ENCODE data around the gene FBXL17.

Gene FBXL17

GRCh38 chr5:108078882-108079281, 303.0 kb downstream of the FBXL17 start:
- DNase-seq, result no peak

GRCh38 chr5:108078345-108078744, 303.6 kb downstream of the FBXL17 start:
- DNase-seq, result no peak

GRCh38 chr5:108074626-108075025, 307.3 kb downstream of the FBXL17 start:
- no peak for DNase-seq

GRCh38 chr5:108064302-108064701, 317.6 kb downstream of the FBXL17 start:
- DNase-seq, result no peak

GRCh38 chr5:108061941-108062340, 320.0 kb downstream of the FBXL17 start:
- no peak for DNase-seq

GRCh38 chr5:108060340-108060739, 321.6 kb downstream of the FBXL17 start:
- DNase-seq, result no peak

- no peak for DNase-seq
These were observed 322.6 kb downstream of the FBXL17 start for GRCh38 chr5:108059334-108059733.

- no peak for DNase-seq
These were observed 327.5 kb downstream of the FBXL17 start for GRCh38 chr5:108054349-108054748.

GRCh38 chr5:108046955-108047670, 334.8 kb downstream of the FBXL17 start:
- no peak for DNase-seq

GRCh38 chr5:108036482-108036881, 345.4 kb downstream of the FBXL17 start:
- no peak for DNase-seq

- DNase-seq, result no peak
These were observed 353.0 kb downstream of the FBXL17 start for GRCh38 chr5:108028883-108029282.

GRCh38 chr5:108028412-108028811, 353.5 kb downstream of the FBXL17 start:
- DNase-seq, result no peak

- DNase-seq, result no peak
These were observed 355.9 kb downstream of the FBXL17 start for GRCh38 chr5:108025957-108026356.

- no peak for DNase-seq
These were observed 356.9 kb downstream of the FBXL17 start for GRCh38 chr5:108024986-108025385.

- no peak for DNase-seq
These were observed 365.8 kb downstream of the FBXL17 start for GRCh38 chr5:108016101-108016500.

- DNase-seq, result no peak
These were observed 375.1 kb downstream of the FBXL17 start for GRCh38 chr5:108006791-108007190.

- no peak for DNase-seq
These were observed 378.7 kb downstream of the FBXL17 start for GRCh38 chr5:108003178-108003577.

- no peak for DNase-seq
These were observed 380.7 kb downstream of the FBXL17 start for GRCh38 chr5:108001222-108001621.

GRCh38 chr5:107997338-107997980, 384.4 kb downstream of the FBXL17 start:
- no peak for DNase-seq

GRCh38 chr5:107993341-107993740, 388.6 kb downstream of the FBXL17 start:
- no peak for DNase-seq

GRCh38 chr5:107990881-107991810, 390.8 kb downstream of the FBXL17 start:
- no peak for DNase-seq

- DNase-seq, result peak; percentile 5
These were observed 396.8 kb downstream of the FBXL17 start for GRCh38 chr5:107985144-107985543.

GRCh38 chr5:107982703-107983425, 399.0 kb downstream of the FBXL17 start:
- DNase-seq, result no peak

Measured in GF-D8 (cell line).